ENCODE results near the gene TNFAIP2.

GRCh38 chr14:103074729-103075367 is 48.4 kb upstream of the TNFAIP2 start:
- TF ChIP-seq POLR2A (IDR thresholded peaks at IDR 0.05): no peak
- TF ChIP-seq CTCF (IDR thresholded peaks at IDR 0.05): no peak
